Tibial nerve (tissue), 4 donors: ENCODE measurements around the gene HIF1A.

Source experiments
- EP300 ChIP-seq, 2 donors: sonication (generic); formaldehyde crosslinking; IDR thresholded peaks; one replicate each; pipeline ENCODE4 v1.6.1; 2017; ENCODE audit warnings: antibody characterized with exemption in 2 of 2, mild to moderate bottlenecking in 1 of 2
- POLR2A ChIP-seq, 2 donors: fragments of 450-650 bp; IDR thresholded peaks; one replicate each; pipeline ENCODE4 v1.6.1; 2017; ENCODE audit warnings: antibody characterized with exemption in 2 of 2, mild to moderate bottlenecking in 2 of 2, moderate library complexity in 2 of 2
- TF ChIP-seq, protein P1 (sequence below), 5 experiments: fragments of 200-600 bp in 3 of 5; fragments of 450-650 bp in 2 of 5; sonication (generic) in 3 of 5; IDR thresholded peaks; one replicate each; pipeline ENCODE4 v1.5.1; 2016 to 2019; ENCODE audit warnings: antibody characterized with exemption in 5 of 5, mild to moderate bottlenecking in 3 of 5, moderate library complexity in 2 of 5

DNA sequence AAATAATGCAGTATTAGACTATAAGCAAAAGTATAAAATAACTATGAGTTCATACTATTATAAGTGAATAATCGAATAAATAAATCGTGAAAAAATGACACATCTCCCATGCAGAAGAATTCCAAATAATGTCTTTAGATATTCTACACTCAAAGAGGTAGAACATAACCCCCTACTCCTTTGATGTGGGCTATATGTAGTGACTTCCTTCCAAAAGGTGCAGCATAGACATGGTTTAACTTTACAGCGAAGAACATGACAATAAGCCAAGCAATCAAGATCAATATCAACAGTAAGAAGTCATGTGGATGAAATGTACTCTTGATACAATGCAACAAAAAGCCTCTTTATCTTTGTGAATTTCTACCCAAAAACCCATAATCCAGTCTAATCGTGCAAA, 46.0 kb upstream of the HIF1A start:
- TF ChIP-seq, protein P1, sequence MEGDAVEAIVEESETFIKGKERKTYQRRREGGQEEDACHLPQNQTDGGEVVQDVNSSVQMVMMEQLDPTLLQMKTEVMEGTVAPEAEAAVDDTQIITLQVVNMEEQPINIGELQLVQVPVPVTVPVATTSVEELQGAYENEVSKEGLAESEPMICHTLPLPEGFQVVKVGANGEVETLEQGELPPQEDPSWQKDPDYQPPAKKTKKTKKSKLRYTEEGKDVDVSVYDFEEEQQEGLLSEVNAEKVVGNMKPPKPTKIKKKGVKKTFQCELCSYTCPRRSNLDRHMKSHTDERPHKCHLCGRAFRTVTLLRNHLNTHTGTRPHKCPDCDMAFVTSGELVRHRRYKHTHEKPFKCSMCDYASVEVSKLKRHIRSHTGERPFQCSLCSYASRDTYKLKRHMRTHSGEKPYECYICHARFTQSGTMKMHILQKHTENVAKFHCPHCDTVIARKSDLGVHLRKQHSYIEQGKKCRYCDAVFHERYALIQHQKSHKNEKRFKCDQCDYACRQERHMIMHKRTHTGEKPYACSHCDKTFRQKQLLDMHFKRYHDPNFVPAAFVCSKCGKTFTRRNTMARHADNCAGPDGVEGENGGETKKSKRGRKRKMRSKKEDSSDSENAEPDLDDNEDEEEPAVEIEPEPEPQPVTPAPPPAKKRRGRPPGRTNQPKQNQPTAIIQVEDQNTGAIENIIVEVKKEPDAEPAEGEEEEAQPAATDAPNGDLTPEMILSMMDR (IDR thresholded peaks at IDR 0.05) = no peak
- TF ChIP-seq POLR2A (IDR thresholded peaks at IDR 0.05) = no peak
- no peak for TF ChIP-seq EP300 (IDR thresholded peaks at IDR 0.05)
